NCI-H187 treated with DMSO at 0.1 percent for 48 hours (cell line): ENCODE data around the gene RPRML.
"Not testable (repeated sequence)": the region's sequence is repeated elsewhere in the genome, so short reads cannot be mapped to it uniquely, and the experiment has no call there.

ENCODE experiments used
- DNase-seq: peaks from one replicate; lab custom pipeline; 2025; lab: John Stamatoyannopoulos, UW

The RPRML gene

DNA sequence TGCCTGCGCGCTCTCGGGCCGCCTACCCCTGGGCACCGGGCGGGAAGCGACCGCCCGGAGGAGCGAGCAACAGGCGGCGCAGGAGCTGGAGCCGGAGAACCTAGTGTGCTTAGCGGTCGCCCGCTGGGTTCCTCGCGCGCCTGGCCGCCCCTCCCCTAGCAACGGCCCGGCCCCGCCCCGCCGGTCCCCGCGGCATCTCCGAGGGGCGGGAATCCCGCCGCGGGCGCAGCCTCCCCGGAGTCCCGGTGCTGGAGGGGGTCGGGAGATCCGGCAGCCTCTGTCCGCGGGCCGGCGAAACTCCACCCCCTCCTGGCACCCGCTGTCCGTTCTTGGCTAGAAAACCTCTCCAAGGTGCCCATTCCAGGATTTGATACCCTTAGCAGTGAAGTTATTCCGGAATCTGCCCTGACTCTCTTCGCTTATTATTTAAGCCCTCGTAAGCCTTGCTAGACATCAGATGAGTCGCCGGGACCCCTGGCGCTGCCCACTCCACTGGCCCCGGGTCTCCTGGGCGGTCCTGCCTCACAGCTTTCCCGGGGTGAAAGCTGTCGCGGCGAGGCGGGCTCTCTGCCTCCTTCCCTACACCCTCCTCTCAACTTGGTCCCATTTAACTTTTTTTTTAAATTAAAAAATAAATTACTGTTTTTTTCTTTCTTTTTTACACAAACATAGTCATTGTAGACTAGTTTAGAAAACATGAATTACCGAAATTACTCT, at the start of gene RPRML:
TSS of gene RPRML (minus strand) at position 107 of the 717 bp plus-strand sequence. CDS start 246 bp downstream, outside the sequence.
- DNase-seq, result no peak

DNA sequence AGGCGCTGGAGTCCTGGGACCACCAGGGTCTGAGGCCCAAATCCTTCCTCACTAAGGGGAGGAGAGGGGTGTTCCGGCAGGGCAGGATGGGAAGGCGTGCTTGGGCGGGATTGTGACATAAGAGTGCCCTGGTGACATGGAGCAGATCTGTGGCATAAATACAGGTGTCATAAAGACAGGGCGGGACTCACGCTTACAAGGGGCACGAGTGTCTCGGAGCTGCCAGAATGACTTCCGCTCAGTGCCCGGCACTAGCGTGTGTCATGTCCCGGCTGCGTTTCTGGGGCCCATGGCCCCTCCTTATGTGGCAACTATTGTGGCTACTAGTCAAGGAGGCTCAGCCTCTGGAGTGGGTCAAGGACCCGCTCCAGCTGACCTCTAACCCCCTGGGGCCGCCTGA, 37.9 kb upstream of the RPRML start:
- DNase-seq, result not testable (repeated sequence)

DNA sequence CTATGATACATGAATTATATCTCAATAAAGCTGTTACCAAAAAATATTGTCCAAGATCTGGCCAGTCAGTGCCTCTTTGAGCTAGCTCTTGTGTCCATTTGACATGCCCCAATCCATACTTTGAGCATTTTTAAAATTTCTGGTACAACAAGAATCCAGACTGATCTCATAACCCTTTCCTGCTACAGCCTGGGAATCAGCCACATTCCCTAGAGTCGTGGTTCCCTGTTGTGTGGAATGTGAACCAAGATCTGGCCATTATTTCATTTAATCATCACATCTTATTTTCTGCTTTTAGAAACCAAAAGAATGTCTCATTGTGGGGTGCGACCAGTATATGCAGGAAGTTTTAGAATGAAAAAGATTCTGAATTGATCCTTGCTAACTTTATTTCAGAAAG, 34.3 kb upstream of the RPRML start:
- DNase-seq, result no peak

DNA sequence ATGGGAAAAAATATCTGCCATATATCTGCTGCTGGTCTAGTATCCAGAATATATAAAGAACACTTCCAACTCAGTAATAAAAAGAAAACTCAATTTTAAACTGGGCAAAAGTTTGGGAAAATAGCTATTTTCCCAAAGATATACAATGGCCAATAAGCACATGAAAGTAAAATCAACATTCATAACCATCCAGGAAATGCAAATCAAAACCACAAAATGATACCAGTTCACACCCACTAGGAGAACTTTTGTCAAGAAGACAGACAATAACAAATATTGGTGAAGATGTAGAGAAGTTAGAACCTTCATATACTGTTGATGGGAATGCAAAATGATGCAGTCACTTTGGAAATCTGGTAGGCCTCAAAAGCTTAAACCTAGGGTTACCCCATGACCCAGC, 33.4 kb upstream of the RPRML start:
- DNase-seq, result no peak

DNA sequence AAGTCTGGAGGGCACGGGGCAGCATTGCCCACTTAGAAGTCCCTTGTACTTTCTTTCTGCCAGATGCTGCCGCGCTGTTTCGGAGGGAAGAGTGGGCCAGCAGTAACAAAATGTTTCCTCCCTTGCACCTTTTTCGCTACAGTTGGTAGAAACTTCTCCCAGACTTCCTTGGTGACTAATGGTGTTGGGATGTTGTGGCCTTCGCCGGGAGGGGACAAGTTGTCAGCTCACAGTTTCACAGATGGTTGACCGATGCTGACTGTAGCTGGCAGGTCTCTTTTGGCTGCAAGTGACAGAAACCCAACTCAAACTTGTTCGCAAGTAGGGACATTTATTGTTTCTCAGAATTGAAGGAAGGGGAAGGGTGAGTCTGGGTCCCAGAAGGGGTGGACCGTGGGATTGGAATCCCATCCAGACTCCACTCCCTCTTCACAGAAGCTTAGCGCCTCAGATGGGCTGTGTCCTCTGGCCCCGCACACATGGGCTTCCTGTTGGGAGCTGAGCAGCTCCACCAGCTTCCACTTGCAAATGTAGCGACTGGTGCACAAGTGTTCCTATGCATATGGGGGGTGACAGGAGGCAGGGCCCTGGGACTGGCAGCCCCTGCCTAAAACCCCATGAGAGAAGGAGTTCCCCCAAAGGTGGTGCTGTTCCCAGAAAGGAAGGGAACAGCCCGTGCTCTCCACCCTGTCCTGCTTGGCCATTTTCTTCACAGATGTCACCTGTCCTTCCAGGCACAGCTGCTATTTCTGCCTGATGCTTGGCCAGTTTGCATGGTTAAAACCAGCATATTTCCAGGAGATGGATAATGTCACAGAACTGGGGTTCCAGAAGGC, 30.9 kb upstream of the RPRML start:
- DNase-seq, result no peak

DNA sequence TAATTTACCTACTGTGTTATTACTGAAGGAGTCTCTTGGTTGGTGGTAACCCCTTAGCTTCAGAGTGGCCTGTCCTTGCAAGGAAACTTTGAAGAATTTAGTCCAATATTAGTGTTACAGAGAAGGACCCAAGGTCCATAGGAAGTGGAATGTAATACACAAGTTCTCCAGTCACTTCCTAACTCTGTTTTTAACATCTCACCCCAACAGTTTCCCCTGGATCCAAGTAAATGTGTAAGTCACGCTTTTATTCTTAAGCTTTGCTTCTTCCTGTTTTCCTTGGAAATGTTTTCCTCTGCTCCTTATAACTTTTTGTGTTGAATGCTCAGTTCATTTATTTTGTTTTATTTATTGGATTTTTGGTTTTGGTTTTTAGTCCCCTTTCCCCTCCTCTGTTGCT, 25.9 kb upstream of the RPRML start:
- no peak for DNase-seq

DNA sequence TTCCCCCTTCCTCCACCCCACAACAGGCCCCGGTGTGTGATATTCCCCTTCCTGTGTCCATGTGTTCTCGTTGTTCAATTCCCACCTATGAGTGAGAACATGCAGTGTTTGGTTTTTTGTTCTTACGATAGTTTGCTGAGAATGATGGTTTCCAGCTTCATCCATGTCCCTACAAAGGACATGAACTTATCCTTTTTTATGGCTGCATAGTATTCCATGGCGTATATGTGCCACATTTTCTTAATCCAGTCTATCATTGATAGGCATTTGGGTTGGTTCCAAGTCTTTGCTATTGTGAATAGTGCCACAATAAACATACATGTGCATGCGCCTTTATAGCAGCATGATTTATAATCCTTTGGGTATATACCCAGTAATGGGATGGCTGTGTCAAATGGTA, 24.8 kb upstream of the RPRML start:
- not testable (repeated sequence) for DNase-seq

DNA sequence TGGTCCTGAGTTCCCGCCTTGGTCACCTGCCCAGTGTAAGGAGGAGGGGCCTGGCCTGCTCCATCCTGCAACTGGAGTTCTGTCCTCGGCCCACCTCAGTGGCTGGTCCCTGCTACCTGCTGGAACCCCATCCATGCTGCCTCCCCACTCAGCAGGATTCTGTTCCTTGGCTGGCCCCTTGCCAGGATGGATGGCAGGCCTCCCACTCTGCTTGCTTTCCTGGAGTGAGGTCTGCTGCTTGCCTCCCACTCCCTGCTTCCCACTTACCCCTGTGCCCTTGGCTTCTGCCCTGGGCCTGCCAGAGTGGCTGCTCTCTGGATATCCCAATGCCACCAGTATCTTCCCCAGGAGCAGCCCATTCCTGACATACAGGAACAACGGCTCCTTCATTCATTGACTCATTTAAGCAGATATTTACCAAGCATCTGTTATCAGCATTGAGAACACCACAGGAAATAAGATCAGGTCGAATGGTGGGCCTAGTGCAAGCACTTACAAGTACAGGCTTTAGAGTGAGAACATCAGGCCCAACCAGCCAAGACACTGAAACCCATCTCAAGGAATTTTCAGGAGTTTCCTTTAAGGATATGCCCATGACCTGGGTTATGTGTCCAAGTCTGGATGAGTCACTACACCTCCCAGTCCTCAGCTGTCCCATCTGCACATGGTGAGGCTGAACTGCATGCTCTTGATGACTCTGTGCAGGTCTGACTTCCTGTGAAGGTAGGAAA, 17.0 kb upstream of the RPRML start:
- no peak for DNase-seq

DNA sequence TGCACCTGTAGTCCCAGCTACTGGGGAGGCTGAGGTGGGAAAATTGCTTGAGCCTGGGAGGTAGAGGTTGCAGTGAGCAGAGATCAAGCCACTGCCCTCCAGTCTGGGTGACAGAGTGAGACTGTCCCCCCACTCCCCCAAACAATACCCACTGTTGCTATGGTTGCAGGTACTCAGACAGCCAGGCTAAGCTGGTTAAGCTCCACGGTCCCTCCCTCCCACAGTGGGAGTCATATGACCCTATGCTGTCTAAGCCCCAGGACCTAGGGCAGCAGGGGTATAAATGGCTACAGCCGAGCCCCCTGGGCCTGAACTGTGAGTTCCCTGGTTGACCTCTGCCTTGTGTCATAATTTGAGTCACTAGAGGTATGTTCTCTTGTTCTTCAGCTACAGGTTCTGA, 15.9 kb upstream of the RPRML start:
- no peak for DNase-seq

DNA sequence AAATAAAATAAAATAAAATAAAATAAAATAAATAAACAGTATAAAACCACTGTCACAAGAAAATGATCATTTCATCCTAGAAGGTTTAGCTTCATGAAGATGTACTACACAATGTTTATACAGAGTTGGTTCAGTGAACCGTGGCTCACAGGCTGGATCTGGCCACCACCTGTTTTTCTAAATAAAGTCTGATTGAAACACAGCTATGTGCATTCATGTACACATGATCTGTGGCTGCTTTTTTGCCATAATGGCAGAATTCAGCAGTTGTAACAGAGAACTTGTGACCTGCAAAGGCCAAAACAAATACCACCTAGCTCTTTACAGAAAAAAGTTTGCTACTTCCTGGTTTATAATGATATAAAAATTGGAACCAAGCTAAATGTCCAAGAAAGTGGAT, 12.6 kb upstream of the RPRML start:
- no peak for DNase-seq

DNA sequence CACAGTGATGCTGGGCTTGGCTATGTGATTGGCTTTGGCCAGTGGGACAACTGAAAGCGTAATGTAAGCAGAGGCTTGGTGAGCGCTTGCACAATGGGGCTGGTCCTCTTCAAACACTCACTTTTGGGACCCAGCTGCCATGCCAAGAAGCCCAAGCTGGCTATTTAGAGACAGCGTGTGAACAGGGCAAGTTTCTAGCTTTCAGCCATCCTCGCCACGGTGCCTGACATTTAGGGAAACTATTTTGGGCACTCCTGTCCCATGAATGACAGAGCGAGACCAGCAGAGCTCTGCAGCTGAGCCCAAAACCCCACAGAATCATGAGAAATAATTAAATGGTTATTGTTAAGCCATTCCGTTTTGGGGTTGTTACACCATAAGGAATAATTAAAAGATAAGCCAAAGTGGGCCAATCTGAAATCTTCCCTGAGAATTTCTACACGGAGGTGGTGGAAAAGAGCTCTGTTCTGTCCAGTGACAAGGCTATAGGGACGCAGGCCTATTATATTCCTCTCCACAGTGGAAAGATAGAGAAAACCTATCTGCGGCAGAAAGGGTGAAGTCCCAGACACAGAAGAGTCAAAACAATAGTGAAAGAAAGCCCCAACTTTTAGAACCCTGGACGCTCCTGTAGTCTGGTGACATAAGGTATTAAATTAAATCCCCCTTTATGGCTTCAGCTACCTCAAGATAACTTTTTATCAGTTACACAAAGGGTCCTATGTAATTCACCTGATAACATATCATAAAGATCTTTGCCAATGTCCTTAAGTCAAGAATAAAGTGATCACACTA, 10.8 kb upstream of the RPRML start:
- no peak for DNase-seq

DNA sequence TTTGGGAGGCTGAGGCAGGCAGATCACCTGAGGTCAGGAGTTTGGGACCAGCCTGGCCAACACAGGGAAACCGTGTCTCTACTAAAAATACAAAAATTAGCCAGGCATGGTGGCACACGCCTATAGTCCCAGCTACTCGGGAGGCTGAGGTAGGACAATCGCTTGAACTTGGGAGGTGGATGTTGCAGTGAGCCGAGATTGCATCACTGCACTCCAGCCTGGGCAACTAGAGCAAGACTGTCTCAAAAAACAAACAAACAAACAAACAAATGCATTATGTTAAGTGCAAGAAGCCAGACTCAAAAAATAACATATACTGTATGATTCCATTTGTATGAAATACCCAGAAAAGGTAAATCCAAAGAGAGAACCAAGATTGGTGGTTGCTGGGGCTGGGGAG, 8.9 kb upstream of the RPRML start:
- not testable (repeated sequence) for DNase-seq

DNA sequence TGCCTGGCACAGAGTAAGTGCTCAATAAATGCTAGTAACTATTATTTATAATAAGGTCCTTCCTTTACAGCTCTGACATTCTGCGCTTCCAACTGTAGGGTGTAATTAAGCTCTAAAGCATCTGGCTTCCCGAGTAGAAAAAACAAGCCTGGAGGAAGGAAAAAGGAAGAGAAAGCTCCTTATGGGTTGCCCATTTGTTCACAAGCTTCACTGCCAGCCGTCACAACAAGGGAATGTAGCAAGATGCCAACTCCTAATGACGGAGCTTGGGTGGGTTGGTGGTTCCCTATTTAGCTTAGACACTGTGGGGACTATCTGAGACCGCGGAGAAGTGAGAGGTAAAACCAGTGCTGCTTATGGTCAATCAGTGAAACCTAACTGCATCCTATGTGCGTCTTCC, 7.3 kb upstream of the RPRML start:
- DNase-seq, result no peak

DNA sequence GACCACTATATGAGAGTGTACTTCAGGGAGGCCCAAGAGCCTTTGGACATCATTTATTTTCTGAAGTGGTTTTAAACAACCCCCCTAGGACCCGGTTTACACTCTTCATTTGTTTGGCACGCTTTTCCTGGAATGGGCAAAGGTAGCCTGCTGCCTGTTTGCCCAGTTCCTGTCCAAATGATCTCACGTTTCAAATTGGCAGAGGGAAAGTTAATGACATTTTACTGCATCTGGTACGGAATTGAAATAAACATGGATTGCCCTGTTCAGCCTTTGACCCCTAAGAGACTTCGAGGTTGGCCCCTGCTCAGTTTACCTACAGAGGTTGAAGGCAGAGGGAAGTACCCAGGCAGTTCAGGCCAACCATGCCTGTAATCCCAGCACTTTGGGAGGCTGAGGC, 5.8 kb upstream of the RPRML start:
- no peak for DNase-seq

DNA sequence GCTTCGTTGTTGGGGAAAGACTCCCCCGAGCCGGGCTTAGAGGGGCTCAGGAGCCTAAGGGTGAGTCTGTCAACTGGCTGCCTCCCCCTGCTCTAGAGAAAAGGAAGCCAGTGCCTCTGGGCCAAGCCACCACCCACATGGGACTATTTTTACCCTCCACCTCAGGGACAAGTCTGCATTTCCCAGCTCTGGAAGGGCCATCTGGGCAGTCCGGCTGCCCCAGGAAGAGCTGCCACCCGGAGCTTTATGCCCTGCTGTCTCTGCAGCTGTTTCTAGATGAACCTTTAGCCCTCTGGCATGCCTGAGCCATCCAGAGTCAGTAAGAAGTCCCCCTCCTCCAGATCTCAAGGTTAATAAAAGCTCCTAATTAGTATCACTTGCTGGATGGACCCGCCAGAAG, 5.3 kb upstream of the RPRML start:
- no peak for DNase-seq

DNA sequence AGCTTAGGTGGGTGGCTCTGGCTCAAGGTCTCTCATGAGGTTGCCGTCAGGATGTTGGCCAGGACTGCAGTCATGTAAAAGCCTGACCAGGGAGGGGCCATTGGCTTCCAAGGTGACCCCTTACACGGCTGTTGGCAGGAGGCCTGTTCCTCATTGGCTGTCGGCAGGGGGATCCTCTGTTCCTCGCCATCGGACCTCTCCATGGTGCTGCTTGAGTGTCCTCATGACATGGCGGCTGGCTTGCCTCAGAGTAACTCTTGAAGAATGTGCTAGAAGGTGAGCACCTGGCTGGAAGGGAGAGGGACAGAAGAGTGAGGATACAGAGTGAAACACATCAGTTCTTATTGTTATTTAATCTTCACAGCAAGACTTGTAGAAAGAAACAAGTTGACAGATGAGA, 4.7 kb upstream of the RPRML start:
- DNase-seq, result no peak

DNA sequence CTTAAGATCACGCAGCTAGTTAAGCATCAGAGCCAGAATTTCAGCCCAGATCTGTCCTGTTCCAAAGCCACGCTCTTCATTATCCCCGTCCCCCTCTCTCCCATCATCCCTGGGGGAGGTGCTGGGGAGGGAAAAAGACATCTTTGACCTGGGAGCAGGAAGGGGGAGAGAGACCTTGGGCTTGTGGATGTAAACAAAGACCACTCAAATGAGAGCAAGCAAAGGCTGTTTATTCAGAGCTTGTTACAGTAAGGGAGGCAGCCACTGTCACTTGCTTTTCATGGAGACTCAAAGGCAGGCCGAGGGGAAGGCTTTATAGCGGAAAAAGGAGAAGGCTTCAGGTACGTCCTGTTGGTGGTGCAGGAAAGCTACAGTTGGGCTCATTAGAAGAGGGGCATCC, 3.5 kb upstream of the RPRML start:
- no peak for DNase-seq

DNA sequence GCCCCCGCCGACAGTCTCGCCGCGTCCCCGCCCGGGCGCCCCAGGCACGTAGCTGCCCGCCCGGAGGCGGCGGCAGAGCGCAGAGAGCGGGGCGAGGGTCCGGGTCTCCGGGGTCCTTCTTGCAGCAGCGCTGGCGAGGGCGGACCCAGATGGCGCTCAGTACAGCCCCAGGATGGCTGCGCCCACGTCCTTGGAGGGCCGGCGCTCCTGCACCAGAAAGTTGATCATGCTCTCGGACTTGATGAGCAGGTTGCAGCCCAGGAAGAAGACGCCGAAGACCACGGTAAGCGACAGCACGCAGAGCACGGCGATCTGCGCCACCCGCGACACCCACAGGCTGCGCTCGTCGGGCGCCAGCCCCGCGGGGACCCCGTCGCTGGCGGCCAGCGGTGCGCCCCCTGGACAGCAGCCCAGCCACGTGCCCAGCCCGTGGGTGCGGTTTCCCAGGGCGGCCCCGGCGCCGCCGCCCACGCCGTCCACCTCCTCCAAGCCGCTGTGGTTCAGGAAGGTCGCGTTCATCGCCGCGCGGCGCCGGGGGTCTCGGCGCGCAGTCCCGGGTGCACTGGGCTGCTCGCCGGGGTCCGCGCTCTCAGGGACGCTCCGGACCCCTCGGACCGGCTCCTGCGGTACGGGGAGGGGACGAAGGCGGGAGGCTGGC, 435 bp downstream of the RPRML start:
- DNase-seq, result no peak

DNA sequence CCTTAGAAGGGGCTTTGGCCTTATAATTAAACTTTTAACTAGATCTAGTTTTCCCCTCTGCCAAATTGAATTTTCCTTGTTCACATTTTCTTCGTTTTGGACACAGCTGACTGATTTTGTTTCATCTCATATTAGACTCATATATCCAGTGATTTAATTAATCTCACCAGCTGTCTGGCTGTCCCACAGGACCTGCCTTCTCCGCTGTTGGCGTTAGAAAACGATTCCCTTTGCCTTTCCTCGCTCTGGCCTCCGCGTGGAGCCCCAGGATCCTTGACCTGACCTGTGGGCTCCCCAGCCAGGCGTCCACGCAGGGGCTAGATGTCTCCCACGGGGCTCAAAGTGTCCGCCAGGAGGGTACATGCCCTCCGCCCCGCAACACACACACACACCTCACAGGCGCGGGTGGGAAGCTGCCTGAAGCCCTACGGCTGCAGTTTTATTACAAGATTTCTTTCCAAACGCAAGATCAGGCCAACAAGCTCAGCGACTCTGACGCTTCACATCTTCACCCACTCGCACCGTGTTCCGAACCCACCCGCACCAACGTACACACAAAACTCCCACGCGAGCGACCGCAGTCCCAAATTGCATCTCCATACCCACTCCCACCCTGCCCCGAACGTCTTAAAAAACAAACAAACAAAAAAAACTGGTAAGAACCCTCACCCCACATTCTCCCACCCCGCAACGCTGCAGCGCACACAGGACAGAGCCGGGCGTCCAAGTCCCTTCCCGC, 1.1 kb downstream of the RPRML start:
- no peak for DNase-seq

DNA sequence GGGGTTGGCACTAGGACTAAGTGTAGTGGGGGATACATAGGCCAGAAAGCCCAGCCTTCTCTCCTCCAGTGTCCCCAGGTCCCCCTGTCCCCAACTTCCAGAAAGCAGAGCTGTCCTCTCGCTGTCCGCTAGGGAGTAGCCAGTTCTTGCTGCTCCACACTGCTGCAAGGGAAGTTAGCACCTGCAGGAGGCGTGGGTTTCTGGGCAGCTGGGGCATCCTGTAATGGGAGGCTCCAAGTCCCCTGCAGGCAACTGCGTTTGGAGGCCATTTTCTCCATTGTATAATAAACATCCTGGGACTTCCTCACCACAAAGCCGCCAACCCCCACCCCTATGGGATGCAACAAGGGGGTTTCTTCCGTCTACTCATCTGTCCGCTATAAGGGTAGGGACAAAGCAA, 1.7 kb downstream of the RPRML start:
- no peak for DNase-seq
